HepG2 (cell line): ENCODE data around the gene MOV10L1. TPM values are rescaled to one million over a fixed set of nuclear protein-coding genes. Genes with fewer than 3 reads are reported as not detected.

Source experiments
- ATAC-seq: fragments of 200-7000 bp; cut with Tn5 transposase; 3 replicates; pipeline ENCODE4 v1.9.1; 2020; ENCODE audit warnings: mild to moderate bottlenecking, moderate library complexity
- BruUV-seq: library from RNA; stranded (reverse); fragments of 400-500 nt; replicated peaks from 2 replicates; lab custom pipeline; 2021; lab: Mats Ljungman, UMichigan
- CTCF ChIA-PET: fragments of 300-600 bp; formaldehyde crosslinking; extraction: SDS; loops from one replicate; lab custom pipeline; 2021; ENCODE audit warnings: low total read pairs, inconsistent platforms, low intra/inter-chr PET ratio; lab: Yijun Ruan, JAX
- POLR2A ChIA-PET: fragments of 350-600 bp; sonication (Branson Sonifier 250); formaldehyde crosslinking; loops from one replicate; lab custom pipeline; 2020; ENCODE audit warnings: antibody characterized with exemption, inconsistent platforms; lab: Yijun Ruan, JAX
- DNase-seq: peaks from one replicate; pipeline ENCODE4 v3.0.0-alpha.2; 2015; ENCODE audit warnings: low spot score
- FAIRE-seq: peaks from 3 replicates; lab custom pipeline; 2011; peaks lifted over from hg19 to GRCh38; lab: Jason Lieb, UNC
- H2AFZ ChIP-seq: one replicate; pipeline ENCODE4 v1.6.1; 2011; ENCODE audit warnings: low read length, inconsistent platforms
- H3K27ac ChIP-seq: fragments of 300-600 bp; 3 replicates; pipeline ENCODE4 v1.8.0; 2011; ENCODE audit warnings: mixed run types, mild to moderate bottlenecking, mixed read lengths, low read length, inconsistent platforms; ENCODE audit not compliant: insufficient read depth; ENCODE audit errors: extremely low read length
- H3K27me3 ChIP-seq, 2 experiments: fragments of 200-600 bp in 1 of 2; 2 replicates in 1 of 2; 3 replicates in 1 of 2; pipeline versions ENCODE4 v1.6.0 to v1.8.0; 2011; ENCODE audit warnings: low read length in 2 of 2, mild to moderate bottlenecking in 2 of 2, moderate library complexity in 2 of 2, inconsistent platforms in 1 of 2; ENCODE audit not compliant: insufficient read depth in 2 of 2, control insufficient read depth in 1 of 2
- H3K36me3 ChIP-seq, 2 experiments: fragments of 200-600 bp in 1 of 2; replicated peaks in 1 of 2; 2 replicates in 1 of 2; 3 replicates in 1 of 2; pipeline versions ENCODE4 v1.5.1 to v1.8.0; 2011; ENCODE audit warnings: low read length in 2 of 2, inconsistent platforms in 1 of 2; ENCODE audit not compliant: insufficient read depth in 2 of 2, control insufficient read depth in 1 of 2
- H3K4me1 ChIP-seq: 2 replicates; pipeline ENCODE4 v1.5.1; 2012; ENCODE audit warnings: low read length, inconsistent platforms; ENCODE audit not compliant: insufficient read depth
- H3K4me2 ChIP-seq: 2 replicates; pipeline ENCODE4 v1.6.0; 2011; ENCODE audit warnings: low read depth, low read length, inconsistent platforms
- H3K4me3 ChIP-seq, 3 experiments: fragments of 200-600 bp in 1 of 3; sonication (generic), shearing (Covaris generic) in 1 of 3; replicated peaks in 1 of 3; 2 replicates each; pipeline ENCODE4 v1.5.1; 2011 to 2016; ENCODE audit warnings: low read length in 3 of 3, inconsistent platforms in 2 of 3, low read depth in 2 of 3, mild to moderate bottlenecking in 2 of 3, control low read depth in 1 of 3, mixed read lengths in 1 of 3; ENCODE audit not compliant: insufficient read depth in 1 of 3
- H3K79me2 ChIP-seq: one replicate; pipeline ENCODE4 v1.6.1; 2011; ENCODE audit warnings: low read length, inconsistent platforms; ENCODE audit not compliant: insufficient read depth
- H3K9ac ChIP-seq: 2 replicates; pipeline ENCODE4 v1.6.0; 2011; ENCODE audit warnings: mild to moderate bottlenecking, low read depth, low read length, inconsistent platforms; ENCODE audit not compliant: insufficient read depth
- H3K9me3 ChIP-seq: 2 replicates; pipeline ENCODE4 v1.5.1; 2012; ENCODE audit warnings: mild to moderate bottlenecking, low read length
- H4K20me1 ChIP-seq: 2 replicates; pipeline ENCODE4 v1.6.0; 2011; ENCODE audit warnings: inconsistent platforms, mild to moderate bottlenecking, low read length, moderate library complexity; ENCODE audit not compliant: insufficient read depth
- CBX5 ChIP-seq: sonication (generic); formaldehyde crosslinking; IDR thresholded peaks from 2 replicates; pipeline ENCODE4 v1.4.0; 2020; ENCODE audit warnings: missing genetic modification reagents, borderline replicate concordance
- KDM1A ChIP-seq: IDR thresholded peaks from 2 replicates; pipeline ENCODE4 v1.6.1; 2016; ENCODE audit warnings: missing compliant biosample characterization
- TOPORS ChIP-seq: sonication (generic); formaldehyde crosslinking; IDR thresholded peaks from 2 replicates; pipeline ENCODE4 v1.8.0; 2023; ENCODE audit warnings: mild to moderate bottlenecking, missing genetic modification reagents
- ZMYM3 ChIP-seq: sonication (generic); formaldehyde crosslinking; IDR thresholded peaks from 2 replicates; pipeline ENCODE4 v1.5.1; 2020; ENCODE audit warnings: mild to moderate bottlenecking, missing genetic modification reagents
- ZNF121 ChIP-seq: sonication (generic); formaldehyde crosslinking; IDR thresholded peaks from 2 replicates; pipeline ENCODE4 v1.5.0; 2020; ENCODE audit warnings: mild to moderate bottlenecking, missing genetic modification reagents
- ZNF567 ChIP-seq: sonication (generic); formaldehyde crosslinking; IDR thresholded peaks from 2 replicates; pipeline ENCODE4 v1.8.1; 2023; ENCODE audit warnings: mild to moderate bottlenecking, missing genetic modification reagents, borderline replicate concordance
- WGBS: methylation state at CpG from one replicate; pipeline ENCODE4 v1.1.6; 2017; ENCODE audit warnings: low lambda C conversion rate; 5-methylcytosine and 5-hydroxymethylcytosine counted together
- in situ Hi-C: cut with HindIII; loops from 2 replicates; pipeline ENCODE4 v1.10.0; 2017; ENCODE audit warnings: low pct_unique_long_range_greater_than_20kb; ENCODE audit not compliant: extremely low pct_ligation_motif_present
- intact Hi-C: fragments of 100-400 bp; cut with micrococcal nuclease; formaldehyde crosslinking; loops from one replicate; pipeline ENCODE4 v1.10.0; 2022; ENCODE audit not compliant: unreplicated experiment
- polyA plus RNA-seq, 8 experiments: library from polyadenylated mRNA; depleted of rRNA in 3 of 8; stranded (reverse) in 7 of 8; unstranded in 1 of 8; fragments of >200 nt; fragmentation: Illumina TruSeq in 4 of 8; extraction: Trizol in 4 of 8; gene quantifications; 2 replicates each; pipeline versions ENCODE4 v1.2.1 to v1.2.3, GENCODE V29; 2011 to 2016; ENCODE audit warnings: low read depth in 4 of 8, missing spikeins in 1 of 8, mixed read lengths in 1 of 8; ENCODE audit not compliant: insufficient read depth in 1 of 8
- total RNA-seq, 5 experiments: library from RNA; depleted of rRNA; stranded (reverse); fragments of >200 nt; fragmentation: Illumina TruSeq; extraction: Trizol; gene quantifications; 2 replicates each; pipeline ENCODE4 v1.2.3, GENCODE V29; 2016; ENCODE audit warnings: low read depth in 1 of 5

Gene MOV10L1
- total and polyA plus RNA-seq, 2 of the 13 experiments (the other 11 are each of a cell fraction or from before 2014, with no cell fraction given): 0.11 to 0.12 TPM

- ATAC-seq (no peak), DNase-seq (no peak), FAIRE-seq (no peak)
- Histone ChIP-seq H3K4me3 (no peak overlapping the region), H3K4me1 (peaks cover 20% of the 10 kb centered on the region), H3K9ac (no peak overlapping the region), H4K20me1 (no peaks in the 10 kb centered on the region), H3K4me2 (no peak overlapping the region), H3K36me3 (no peaks in the 10 kb centered on the region), H2AFZ (no peak overlapping the region), H3K27me3 (no peaks in the 10 kb centered on the region), H3K27ac (no peak overlapping the region), H3K9me3 (no peaks in the 10 kb centered on the region), H3K79me2 (no peaks in the 10 kb centered on the region)
- in situ Hi-C loops: no loop called here
- no TSS peak for BruUV-seq
- ChIA-PET POLR2A (no interaction called here), CTCF (no interaction called here)
- intact Hi-C loops: no loop called here
- 47% methylated on average over 12 of the region's 27 CpGs for WGBS
- no peak for TF ChIP-seq KDM1A (CRISPR knock-in tag)
- TF ChIP-seq ZNF121 (CRISPR knock-in tag): no peak
- TF ChIP-seq TOPORS: no peak
Observed at GRCh38 chr22:50175921-50176849, 86.4 kb downstream of the MOV10L1 start.

GRCh38 chr22:50176850-50177536, 87.2 kb downstream of the MOV10L1 start:
- ATAC-seq (no peak), DNase-seq (no peak), FAIRE-seq (no peak)
- Histone ChIP-seq H3K79me2 (no peaks in the 10 kb centered on the region), H3K27ac (no peak overlapping the region), H3K4me3 (no peak overlapping the region), H3K4me2 (no peak overlapping the region), H3K9ac (no peak overlapping the region), H3K4me1 (peaks cover 12% of the 10 kb centered on the region), H3K9me3 (no peaks in the 10 kb centered on the region), H3K36me3 (no peaks in the 10 kb centered on the region), H2AFZ (no peak overlapping the region), H4K20me1 (no peaks in the 10 kb centered on the region)
- intact Hi-C loops (no loop called here), in situ Hi-C loops (no loop called here)
- BruUV-seq: no TSS peak
- 96% methylated on average over 75 of the region's 76 CpGs for WGBS
- CTCF ChIA-PET: no interaction called here
- TF ChIP-seq ZMYM3 (CRISPR knock-in tag): no peak
- no peak for TF ChIP-seq ZNF567 (CRISPR knock-in tag)
- no peak for TF ChIP-seq CBX5 (CRISPR knock-in tag)
- TF ChIP-seq, all 625 proteins: peak for 0
- POLR2A ChIA-PET: no interaction called here
- H3K27me3 ChIP-seq: no peaks in the 10 kb centered on the region; a peak in 1 of 5 replicates
